Measurements from ENCODE around the gene BMP2K.

Gene BMP2K

DNA sequence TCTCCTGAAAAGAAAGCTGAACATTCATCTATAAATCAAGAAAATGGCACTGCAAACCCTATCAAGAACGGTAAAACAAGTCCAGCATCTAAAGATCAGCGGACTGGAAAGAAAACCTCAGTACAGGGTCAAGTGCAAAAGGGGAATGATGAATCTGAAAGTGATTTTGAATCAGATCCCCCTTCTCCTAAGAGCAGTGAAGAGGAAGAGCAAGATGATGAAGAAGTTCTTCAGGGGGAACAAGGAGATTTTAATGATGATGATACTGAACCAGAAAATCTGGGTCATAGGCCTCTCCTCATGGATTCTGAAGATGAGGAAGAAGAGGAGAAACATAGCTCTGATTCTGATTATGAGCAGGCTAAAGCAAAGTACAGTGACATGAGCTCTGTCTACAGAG, 134.5 kb downstream of the BMP2K start:
- H3K4me3 ChIP-seq (ENCODE audit: low read depth, low read length) = no peak overlapping the region
- TF ChIP-seq, protein P1, sequence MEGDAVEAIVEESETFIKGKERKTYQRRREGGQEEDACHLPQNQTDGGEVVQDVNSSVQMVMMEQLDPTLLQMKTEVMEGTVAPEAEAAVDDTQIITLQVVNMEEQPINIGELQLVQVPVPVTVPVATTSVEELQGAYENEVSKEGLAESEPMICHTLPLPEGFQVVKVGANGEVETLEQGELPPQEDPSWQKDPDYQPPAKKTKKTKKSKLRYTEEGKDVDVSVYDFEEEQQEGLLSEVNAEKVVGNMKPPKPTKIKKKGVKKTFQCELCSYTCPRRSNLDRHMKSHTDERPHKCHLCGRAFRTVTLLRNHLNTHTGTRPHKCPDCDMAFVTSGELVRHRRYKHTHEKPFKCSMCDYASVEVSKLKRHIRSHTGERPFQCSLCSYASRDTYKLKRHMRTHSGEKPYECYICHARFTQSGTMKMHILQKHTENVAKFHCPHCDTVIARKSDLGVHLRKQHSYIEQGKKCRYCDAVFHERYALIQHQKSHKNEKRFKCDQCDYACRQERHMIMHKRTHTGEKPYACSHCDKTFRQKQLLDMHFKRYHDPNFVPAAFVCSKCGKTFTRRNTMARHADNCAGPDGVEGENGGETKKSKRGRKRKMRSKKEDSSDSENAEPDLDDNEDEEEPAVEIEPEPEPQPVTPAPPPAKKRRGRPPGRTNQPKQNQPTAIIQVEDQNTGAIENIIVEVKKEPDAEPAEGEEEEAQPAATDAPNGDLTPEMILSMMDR (IDR thresholded peaks at IDR 0.05; ENCODE audit: low read depth, low read length) = no peak

DNA sequence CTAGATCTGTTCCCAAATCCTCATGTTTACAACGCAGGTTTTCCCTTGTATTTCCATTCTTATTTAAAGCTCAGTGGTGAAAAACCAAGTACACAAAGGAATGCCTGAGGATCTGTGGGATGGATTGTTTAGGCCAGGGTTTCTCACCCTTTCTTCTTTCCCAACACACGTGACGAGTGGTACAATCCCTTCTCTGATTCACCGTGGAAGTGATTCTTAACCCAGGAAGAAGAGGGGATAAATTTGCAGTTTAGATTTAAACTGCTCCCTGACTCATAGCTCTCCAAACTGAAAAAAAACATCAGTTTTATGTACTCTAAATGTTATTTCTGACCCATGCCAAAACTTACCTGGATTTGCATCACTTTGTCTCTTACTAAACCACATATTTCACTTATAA, 146.1 kb downstream of the BMP2K start:
- no peak overlapping the region for H3K4me3 ChIP-seq (ENCODE audit: low read depth, low read length)
- TF ChIP-seq, protein P1 (IDR thresholded peaks at IDR 0.05; ENCODE audit: low read depth, low read length) = no peak

DNA sequence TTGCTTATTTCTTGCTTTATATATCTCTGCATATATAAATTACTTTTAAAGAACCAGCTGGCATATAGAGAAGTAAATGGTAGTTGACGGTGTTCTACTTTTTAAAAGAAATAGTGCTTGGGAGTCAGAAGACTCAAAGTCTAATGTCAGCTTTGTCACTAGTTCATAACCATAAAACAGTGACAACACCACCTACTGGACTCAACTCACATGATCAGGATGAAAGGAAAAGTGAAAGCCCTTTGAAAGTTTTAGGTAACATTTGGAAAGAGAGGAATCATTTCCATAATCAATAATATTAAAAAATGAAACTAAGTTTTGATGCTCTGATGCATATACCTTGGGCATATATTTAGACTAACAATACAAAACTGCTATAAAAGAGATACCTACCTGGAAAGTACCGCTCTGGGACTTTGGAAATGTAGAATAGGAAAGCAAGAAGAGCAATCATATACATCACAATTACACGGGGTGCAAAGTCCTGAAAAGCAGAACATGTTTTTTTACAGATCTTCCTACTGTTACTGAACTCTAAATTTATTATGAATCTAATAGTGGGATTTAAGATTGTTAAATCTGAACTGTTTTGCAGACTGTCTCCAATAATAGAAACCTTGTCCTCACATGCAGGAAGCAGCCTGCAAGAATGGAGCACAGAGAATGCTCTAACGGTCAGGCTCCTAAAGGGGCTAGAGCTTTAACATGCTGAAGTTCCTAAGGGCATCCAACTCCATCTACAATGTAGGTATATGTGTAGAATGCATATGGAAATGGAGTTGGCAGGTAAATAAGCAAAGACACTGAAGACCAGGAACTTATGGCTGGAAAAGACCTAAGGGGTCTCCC, 147.5 kb downstream of the BMP2K start:
- H3K4me3 ChIP-seq (ENCODE audit: low read depth, low read length) = no peak overlapping the region
- TF ChIP-seq, protein P1 (IDR thresholded peaks at IDR 0.05; ENCODE audit: low read depth, low read length) = no peak

DNA sequence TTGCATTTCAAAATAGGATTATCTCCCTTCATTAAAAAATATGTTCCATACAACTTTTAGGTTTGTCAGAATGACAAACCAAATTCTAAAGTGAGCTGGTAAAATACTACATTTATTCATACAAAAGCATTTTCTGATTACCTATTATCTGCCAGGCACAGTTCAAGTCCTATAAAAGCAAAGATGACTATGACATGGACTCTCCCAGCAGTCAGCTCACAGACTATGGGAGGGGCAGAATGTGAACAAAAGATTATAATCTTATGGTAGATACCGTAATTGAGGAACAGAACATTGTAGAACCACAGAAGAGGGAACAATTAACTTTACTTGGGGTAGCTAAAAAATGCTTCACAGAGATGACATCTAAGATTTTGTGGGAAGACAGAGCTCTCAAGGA, 150.7 kb downstream of the BMP2K start:
- no peak overlapping the region for H3K4me3 ChIP-seq (ENCODE audit: low read depth, low read length)
- TF ChIP-seq, protein P1 (IDR thresholded peaks at IDR 0.05; ENCODE audit: low read depth, low read length) = no peak

DNA sequence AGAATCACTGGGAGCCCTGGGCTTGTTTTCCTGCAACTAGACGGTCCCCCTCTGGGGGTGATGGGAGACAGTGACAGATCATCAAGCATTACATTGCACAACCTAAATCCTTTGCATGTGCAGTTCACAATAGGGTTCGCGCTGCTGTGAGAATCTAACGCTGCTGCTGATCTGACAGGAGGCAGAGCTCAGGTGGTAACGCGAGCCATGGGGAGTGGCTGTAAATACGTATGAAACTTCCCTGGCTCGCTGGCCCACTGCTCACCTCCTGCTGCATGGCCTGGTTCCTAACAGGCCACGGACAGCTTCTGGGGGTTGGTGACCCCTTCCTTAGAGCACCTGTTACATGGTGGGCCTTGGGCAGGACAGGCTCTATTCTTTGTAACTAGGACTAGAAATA, 152.7 kb downstream of the BMP2K start:
- TF ChIP-seq, protein P1 (IDR thresholded peaks at IDR 0.05; ENCODE audit: low read depth, low read length) = no peak

DNA sequence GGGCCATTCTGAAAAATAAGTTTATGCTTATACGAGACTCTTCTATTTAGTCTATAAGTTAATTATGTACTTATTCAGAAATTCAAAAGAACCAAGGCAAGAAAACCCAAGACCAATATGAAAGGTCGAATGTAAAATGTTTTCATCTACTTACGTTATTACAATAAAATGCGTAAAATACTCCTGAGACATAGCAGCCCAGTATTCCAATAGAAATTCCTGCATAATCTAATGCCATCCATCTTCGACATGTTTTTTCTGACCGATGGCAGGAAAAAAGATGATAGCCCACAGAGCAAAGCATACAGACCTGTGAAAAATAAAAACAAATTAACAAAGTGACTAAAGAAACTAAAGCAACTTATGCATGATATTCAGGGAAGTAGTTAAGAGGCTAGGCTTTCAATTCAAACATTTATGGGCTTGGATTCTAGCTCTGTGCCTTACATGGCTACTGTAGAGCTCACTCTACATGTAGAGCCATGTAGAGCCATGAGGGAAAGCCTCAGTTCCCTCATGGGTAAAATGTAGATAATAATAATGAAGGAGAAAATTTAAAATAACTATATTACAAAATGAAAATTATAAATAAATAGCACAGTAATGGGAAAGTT, 154.0 kb downstream of the BMP2K start:
- no peak overlapping the region for H3K4me3 ChIP-seq (ENCODE audit: low read depth, low read length)
- TF ChIP-seq, protein P1 (IDR thresholded peaks at IDR 0.05; ENCODE audit: low read depth, low read length) = no peak

More for the DNA sequence above, 152.7 kb downstream of the BMP2K start:
- no peak overlapping the region for H3K4me3 ChIP-seq (ENCODE audit: low read depth, low read length)

DNA sequence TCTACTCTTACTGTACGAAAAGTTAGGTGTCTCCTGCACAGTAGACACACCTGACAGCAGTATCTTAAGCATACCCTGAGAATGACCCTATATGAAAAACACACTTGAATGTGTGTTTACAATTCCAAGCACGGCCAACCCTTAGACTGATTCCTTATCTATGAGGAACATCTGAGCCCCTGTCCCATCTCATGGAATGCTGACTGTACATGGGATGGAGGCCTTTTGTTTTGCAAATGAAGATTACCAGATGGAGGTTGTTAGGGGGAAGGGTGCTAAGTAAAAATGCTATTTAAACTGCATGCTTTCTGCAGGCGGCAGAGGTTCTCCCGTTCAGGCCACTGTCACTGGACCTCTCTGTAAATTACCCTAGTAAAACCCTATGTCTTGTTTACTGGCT, 160.8 kb downstream of the BMP2K start:
- TF ChIP-seq, protein P1 (IDR thresholded peaks at IDR 0.05; ENCODE audit: low read depth, low read length) = no peak

More for the DNA sequence above, 160.8 kb downstream of the BMP2K start:
- H3K4me3 ChIP-seq (ENCODE audit: low read depth, low read length) = no peak overlapping the region
